ENCODE results near the gene PADI6.

PADI6 gene

DNA sequence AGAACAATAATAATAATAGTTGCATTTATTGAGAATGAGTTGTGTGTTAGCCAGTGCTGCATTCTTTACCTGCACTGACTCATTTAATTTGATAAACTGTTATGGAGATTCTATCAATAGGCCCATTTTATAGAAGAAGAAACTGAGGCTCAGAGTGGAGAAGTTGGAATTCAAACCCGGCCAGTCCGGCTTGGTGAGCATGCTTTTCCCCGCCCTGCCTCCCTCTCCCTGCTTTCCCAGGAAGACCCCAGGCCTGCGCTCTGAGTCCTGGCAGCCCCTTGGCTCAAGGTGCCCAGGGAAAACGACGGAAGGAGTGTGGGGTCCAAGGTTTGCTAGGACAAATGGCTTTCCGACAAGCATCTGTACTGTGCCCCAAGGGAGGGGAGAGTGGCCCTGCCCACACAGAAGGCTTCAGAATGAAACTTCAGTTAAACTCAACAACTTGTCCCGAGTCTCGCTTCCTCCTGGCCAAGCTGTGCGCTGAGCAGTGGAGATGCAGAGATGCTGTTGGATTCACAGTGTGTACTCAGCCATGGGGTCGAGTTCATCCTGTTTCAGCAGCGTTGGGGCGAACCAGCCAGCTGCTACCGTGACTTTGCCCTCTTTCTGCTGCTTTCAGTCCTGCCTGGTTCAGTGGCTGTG, 23.3 kb upstream of the PADI6 start:
- TF ChIP-seq, protein P1, sequence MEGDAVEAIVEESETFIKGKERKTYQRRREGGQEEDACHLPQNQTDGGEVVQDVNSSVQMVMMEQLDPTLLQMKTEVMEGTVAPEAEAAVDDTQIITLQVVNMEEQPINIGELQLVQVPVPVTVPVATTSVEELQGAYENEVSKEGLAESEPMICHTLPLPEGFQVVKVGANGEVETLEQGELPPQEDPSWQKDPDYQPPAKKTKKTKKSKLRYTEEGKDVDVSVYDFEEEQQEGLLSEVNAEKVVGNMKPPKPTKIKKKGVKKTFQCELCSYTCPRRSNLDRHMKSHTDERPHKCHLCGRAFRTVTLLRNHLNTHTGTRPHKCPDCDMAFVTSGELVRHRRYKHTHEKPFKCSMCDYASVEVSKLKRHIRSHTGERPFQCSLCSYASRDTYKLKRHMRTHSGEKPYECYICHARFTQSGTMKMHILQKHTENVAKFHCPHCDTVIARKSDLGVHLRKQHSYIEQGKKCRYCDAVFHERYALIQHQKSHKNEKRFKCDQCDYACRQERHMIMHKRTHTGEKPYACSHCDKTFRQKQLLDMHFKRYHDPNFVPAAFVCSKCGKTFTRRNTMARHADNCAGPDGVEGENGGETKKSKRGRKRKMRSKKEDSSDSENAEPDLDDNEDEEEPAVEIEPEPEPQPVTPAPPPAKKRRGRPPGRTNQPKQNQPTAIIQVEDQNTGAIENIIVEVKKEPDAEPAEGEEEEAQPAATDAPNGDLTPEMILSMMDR (conservative IDR thresholded peaks at IDR 0.05): no peak
- TF ChIP-seq ZFX (IDR thresholded peaks at IDR 0.05): no peak
- no peak overlapping the region for H3K27ac ChIP-seq

DNA sequence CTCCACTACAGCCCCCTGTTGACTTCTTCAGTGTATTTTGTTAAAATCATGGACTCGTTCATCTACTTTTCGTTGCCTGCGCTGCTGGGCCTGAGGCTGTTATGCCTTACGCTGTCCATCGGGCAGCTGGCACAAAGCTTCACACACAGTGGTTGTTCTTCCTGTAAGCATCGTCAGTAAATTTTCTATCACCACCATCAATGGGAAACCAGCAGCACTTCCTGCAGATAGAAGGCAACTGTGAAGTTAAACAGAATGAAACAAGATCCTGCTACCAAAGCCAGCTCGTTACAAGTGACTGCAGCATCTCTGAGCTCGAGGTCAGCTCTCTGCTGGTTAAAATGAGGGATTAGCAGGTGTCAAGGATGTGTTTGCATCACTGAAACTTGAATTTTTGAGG, 21.9 kb upstream of the PADI6 start:
- H3K27ac ChIP-seq: no peak overlapping the region
- TF ChIP-seq ZFX (IDR thresholded peaks at IDR 0.05): no peak
- TF ChIP-seq, protein P1 (conservative IDR thresholded peaks at IDR 0.05): no peak

DNA sequence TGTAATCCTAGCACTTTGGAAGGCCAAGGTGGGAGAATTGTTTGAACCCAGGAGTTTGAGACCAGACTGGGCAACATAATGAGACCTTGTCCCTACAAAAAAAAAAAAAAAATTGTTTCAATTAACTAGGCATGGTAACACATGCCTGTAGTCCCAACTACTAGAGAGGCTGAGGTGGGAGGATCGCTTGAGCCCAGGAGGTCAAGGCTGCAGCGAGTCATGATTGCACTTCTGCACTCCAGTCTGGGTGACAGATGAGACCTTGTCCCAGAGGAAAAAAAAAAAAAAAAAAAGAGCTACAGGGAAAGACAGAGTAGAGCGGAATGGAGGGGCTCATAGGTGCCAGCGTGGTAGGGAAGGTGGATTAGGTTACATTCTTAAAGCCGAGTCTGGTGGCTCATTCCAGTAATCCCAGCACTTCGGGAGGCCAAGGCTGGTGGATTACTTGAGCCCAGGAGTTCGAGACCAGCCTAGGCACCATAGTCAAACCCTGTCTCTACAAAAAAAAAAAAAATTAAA, 21.0 kb upstream of the PADI6 start:
- no peak overlapping the region for H3K27ac ChIP-seq
- no peak for TF ChIP-seq ZFX (IDR thresholded peaks at IDR 0.05)
- TF ChIP-seq, protein P1 (conservative IDR thresholded peaks at IDR 0.05): no peak

DNA sequence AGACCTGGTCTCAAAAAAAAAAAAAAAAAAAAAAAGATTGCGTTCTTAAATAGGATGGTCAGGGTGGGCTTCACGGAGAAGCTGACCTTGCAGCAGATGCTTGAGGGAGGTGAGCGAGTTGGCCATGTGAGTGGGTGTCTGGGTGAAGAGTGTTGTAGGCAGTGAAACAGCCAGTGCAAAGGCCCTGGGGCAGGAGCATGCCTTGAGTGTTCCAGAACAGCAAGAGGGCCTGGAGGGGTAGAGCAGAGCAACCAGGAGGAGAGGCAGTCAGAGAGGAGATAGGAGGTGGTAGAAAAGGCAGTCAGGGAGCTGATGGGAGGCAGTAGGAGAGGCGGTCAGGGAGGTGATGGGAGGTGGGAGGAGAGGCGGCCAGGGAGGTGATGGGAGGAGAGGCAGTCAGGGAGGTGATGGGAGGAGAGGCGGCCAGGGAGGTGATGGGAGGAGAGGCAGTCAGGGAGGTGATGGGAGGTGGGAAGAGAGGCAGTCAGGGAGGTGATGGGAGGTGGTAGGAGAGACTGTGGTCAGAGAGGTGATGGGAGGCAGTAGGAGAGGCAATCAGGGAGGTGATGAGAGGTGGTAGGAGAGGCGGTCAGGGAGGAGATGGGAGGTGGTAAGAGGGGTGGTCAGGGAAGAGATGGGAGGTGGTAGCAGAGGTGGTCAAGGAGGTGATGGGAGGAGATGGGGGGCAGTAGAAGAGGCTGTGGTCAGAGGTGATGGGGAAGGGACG, 20.2 kb upstream of the PADI6 start:
- no peak for TF ChIP-seq ZFX (IDR thresholded peaks at IDR 0.05)
- TF ChIP-seq, protein P1 (conservative IDR thresholded peaks at IDR 0.05): no peak

DNA sequence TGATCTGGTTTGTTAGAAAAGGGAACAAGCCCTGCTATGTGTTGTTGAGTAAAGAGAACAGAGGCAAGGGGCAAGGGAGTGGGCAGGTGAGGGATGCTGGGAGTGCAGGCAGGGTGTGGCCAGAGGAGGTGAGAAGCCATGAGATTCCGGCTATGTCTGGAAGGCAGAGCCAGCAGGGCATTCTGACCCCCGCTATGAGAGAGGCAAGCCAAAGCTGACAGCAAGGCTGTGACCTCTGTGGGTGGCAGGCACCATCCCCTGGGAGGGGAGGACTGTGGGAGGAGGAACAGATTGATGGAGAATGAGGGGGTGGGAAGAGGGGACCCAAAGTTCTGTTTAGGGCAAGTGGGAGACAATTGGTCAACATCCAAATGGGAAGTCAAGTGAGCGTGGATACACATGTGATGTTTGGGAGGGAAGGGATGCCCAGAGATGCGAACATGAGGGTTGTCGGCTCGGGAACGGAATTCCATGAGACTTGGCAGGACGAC, 19.5 kb upstream of the PADI6 start:
- no peak overlapping the region for H3K27ac ChIP-seq
- TF ChIP-seq ZFX (IDR thresholded peaks at IDR 0.05): no peak
- TF ChIP-seq, protein P1 (conservative IDR thresholded peaks at IDR 0.05): no peak

More for the DNA sequence above, 20.2 kb upstream of the PADI6 start:
- H3K27ac ChIP-seq: no peak overlapping the region

DNA sequence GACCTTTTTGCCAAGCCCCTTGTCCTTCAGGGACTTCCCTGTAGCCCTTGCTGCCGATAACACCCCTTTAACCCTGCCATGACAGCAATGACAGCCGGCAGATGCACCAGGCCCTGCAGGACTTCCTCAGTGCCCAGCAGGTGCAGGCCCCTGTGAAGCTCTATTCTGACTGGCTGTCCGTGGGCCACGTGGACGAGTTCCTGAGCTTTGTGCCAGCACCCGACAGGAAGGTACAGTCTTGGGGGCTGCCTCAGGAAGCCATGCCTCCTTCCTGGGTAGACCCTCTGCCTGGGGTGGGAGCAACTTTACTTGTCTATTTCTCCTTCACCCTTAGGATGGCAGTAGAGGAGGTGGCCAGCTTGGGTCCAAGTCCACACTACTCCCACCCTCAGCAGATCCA, 16.1 kb upstream of the PADI6 start:
- no peak overlapping the region for H3K27ac ChIP-seq

More for the DNA sequence above, 16.1 kb upstream of the PADI6 start:
- TF ChIP-seq, protein P1 (conservative IDR thresholded peaks at IDR 0.05): no peak
- TF ChIP-seq ZFX (IDR thresholded peaks at IDR 0.05): no peak

All from C4-2B (cell line).